Measurements from ENCODE around the gene SMPD1.

The SMPD1 gene

GRCh38 chr11:6402061-6402470 is 11.8 kb downstream of the SMPD1 start:
- H3K4me3 ChIP-seq (ENCODE audit: low read depth, low read length): no peak overlapping the region
- no peaks in the 10 kb centered on the region for H3K9me3 ChIP-seq (ENCODE audit: control insufficient read depth, insufficient read depth, low read depth, low read length)
- POLR2A ChIA-PET: no interaction called here
- CTCF ChIA-PET: interaction anchor here (0.7 to 2.0 kb wide), 3 partner anchors 22 to 39 kb away, joined by 3 to 7 read pairs (median 3); no protein-coding TSS in a partner anchor
- no peak overlapping the region for H3K27ac ChIP-seq (ENCODE audit: extremely low read depth, low read depth, low read length)
- peaks cover 0 to 79% of the 10 kb centered on the region in 2 experiments; a peak in 1 of 3 replicates for H3K36me3 ChIP-seq (ENCODE audit: control insufficient read depth in 2 of 2, insufficient read depth in 1 of 2, low read length in 2 of 2)
- H3K4me1 ChIP-seq (ENCODE audit: control insufficient read depth, insufficient read depth, low read length): no peaks in the 10 kb centered on the region
- TF ChIP-seq HOXD13 (CRISPR knock-in tag; IDR thresholded peaks at IDR 0.05; ENCODE audit: borderline replicate concordance): no peak
- no peak for TF ChIP-seq ZNF707 (tag by site-specific recombination; IDR thresholded peaks at IDR 0.05)
- TF ChIP-seq HOXA7 (CRISPR knock-in tag; IDR thresholded peaks at IDR 0.05; ENCODE audit: borderline replicate concordance): no peak
- no peak for TF ChIP-seq ZNF544 (tag by site-specific recombination; IDR thresholded peaks at IDR 0.05)
- no peak for TF ChIP-seq ZNF239 (tag by site-specific recombination; IDR thresholded peaks at IDR 0.05)
- no peak for TF ChIP-seq ZNF701 (tag by site-specific recombination; IDR thresholded peaks at IDR 0.05)

- no peaks in the 10 kb centered on the region for H3K9me3 ChIP-seq (ENCODE audit: control insufficient read depth, insufficient read depth, low read depth, low read length)
- POLR2A ChIA-PET: no interaction called here
- H3K27ac ChIP-seq (ENCODE audit: extremely low read depth, low read depth, low read length): no peak overlapping the region
- peaks cover 0 to 74% of the 10 kb centered on the region in 2 experiments; a peak in 1 of 3 replicates for H3K36me3 ChIP-seq (ENCODE audit: control insufficient read depth in 2 of 2, insufficient read depth in 1 of 2, low read length in 2 of 2)
- CTCF ChIA-PET: interaction anchor here (0.7 to 2.0 kb wide), 5 partner anchors 21 to 1001 kb away, joined by 3 to 7 read pairs (median 3); no protein-coding TSS in a partner anchor
- H3K4me3 ChIP-seq (ENCODE audit: low read depth, low read length): no peak overlapping the region
- TF ChIP-seq ZNF266 (tag by site-specific recombination; IDR thresholded peaks at IDR 0.05; ENCODE audit: low read depth) (no peak), ZFP3 (tag by site-specific recombination; IDR thresholded peaks at IDR 0.05; ENCODE audit: low read depth) (no peak), ZFP37 (tag by site-specific recombination; IDR thresholded peaks at IDR 0.05) (no peak), ZFP69B (tag by site-specific recombination; IDR thresholded peaks at IDR 0.05) (no peak), ZSCAN30 (tag by site-specific recombination; IDR thresholded peaks at IDR 0.05) (no peak), ZBTB10 (tag by site-specific recombination; IDR thresholded peaks at IDR 0.05) (no peak), ZNF239 (tag by site-specific recombination; IDR thresholded peaks at IDR 0.05) (no peak), GLI4 (tag by site-specific recombination; IDR thresholded peaks at IDR 0.05) (no peak), YY2 (tag by site-specific recombination; IDR thresholded peaks at IDR 0.05) (no peak), ZNF48 (tag by site-specific recombination; IDR thresholded peaks at IDR 0.05) (no peak), ZNF433 (tag by site-specific recombination; IDR thresholded peaks at IDR 0.05; ENCODE audit: low read depth) (no peak), REST (tag by site-specific recombination; IDR thresholded peaks at IDR 0.05) (no peak), ZNF580 (tag by site-specific recombination; IDR thresholded peaks at IDR 0.05) (no peak), ZNF558 (tag by site-specific recombination; IDR thresholded peaks at IDR 0.05) (no peak), ZBTB6 (tag by site-specific recombination; IDR thresholded peaks at IDR 0.05) (no peak), ZBTB20 (tag by site-specific recombination; IDR thresholded peaks at IDR 0.05) (no peak), ZBTB48 (tag by site-specific recombination; IDR thresholded peaks at IDR 0.05) (no peak), ZNF121 (tag by site-specific recombination; IDR thresholded peaks at IDR 0.05) (no peak)
- no peaks in the 10 kb centered on the region for H3K4me1 ChIP-seq (ENCODE audit: control insufficient read depth, insufficient read depth, low read length)
Measured at GRCh38 chr11:6402561-6402981, 12.3 kb downstream of the SMPD1 start.
